ENCODE measurements around the gene DOCK3. TPM values are rescaled to one million over a fixed set of nuclear protein-coding genes. Genes with fewer than 3 reads are reported as not detected.

Gene DOCK3
- total and polyA plus RNA-seq, 10 of the 15 experiments (the other 5 are each of a cell fraction or from before 2014, with no cell fraction given) = 0.02 to 0.52 (median 0.04) TPM; not detected in 5

- Histone ChIP-seq H3K9me3 (replicated peaks; ENCODE audit: control insufficient read depth, insufficient read depth, low read length) (no peaks in the 10 kb centered on the region), H3K9ac (ENCODE audit: control insufficient read depth, insufficient read depth, low read length) (no peak overlapping the region), H3K27me3 (replicated peaks in 1 of 2; ENCODE audit: control insufficient read depth in 2 of 2, insufficient read depth in 2 of 2, low read length in 1 of 2) (no peaks in the 10 kb centered on the region), H3K4me2 (ENCODE audit: control insufficient read depth, insufficient read depth) (peak overlapping the region; percentile 50; the same call in 1 of the 2 replicates), H2AFZ (ENCODE audit: control insufficient read depth, low read depth, low read length) (no peak overlapping the region), H3K27ac (ENCODE audit: control insufficient read depth, insufficient read depth) (no peak overlapping the region), H4K20me1 (ENCODE audit: control insufficient read depth, insufficient read depth) (peaks cover 11% of the 10 kb centered on the region; the same call in 1 of the 2 replicates), H3K36me3 (ENCODE audit: control insufficient read depth in 2 of 2, insufficient read depth in 2 of 2, low read length in 1 of 2) (peaks cover 18 to 41% of the 10 kb centered on the region in 2 experiments), H3K4me3 (no peak overlapping the region), H3K4me1 (ENCODE audit: control insufficient read depth, insufficient read depth, low read length) (peaks cover 17% of the 10 kb centered on the region), H3K79me2 (ENCODE audit: control insufficient read depth, insufficient read depth, low read length) (peaks cover 38% of the 10 kb centered on the region)
- BruUV-seq (replicated peaks) = TSS peak; percentile 49
- no peak for FAIRE-seq
- TF ChIP-seq POLR2A (IDR thresholded peaks at IDR 0.05; ENCODE audit: low read depth, low read length) (peak; percentile 72; the same call in 1 of the 2 replicates), TBL1XR1 (IDR thresholded peaks at IDR 0.05; ENCODE audit: low read depth, low read length) (no peak)
- ATAC-seq = no peak
- intact Hi-C loops (cut with micrococcal nuclease; ENCODE audit: unreplicated experiment) (loop anchor here (5.0 kb wide), 2 partner anchors 103 to 403 kb away; no protein-coding TSS in a partner anchor), in situ Hi-C loops (cut with MboI) (loop anchor here (10.0 kb wide), 1 partner anchor 1060 kb away; no protein-coding TSS in a partner anchor)
- POLR2A ChIA-PET = no interaction called here
- RAD21 ChIA-PET (ENCODE audit: unreplicated experiment) = no interaction called here
- SMC1A ChIA-PET (ENCODE audit: uncharacterized antibody, unreplicated experiment) = interaction anchor here (1.0 kb wide), 1 partner anchor 11 kb away, joined by 4 read pairs; no protein-coding TSS in a partner anchor
- CTCF ChIA-PET = no interaction called here
- DNase-seq (ENCODE audit: low read depth, low spot score) = no peak
- WGBS (ENCODE audit: insufficient coverage, insufficient replicate concordance, low lambda C conversion rate, missing lambda C conversion rate) = 76% methylated on average over 5 of the region's 5 CpGs
These were observed 719.8 kb downstream of the DOCK3 start for GRCh38 chr3:51394541-51394940.

GRCh38 chr3:51395493-51396213 is 720.9 kb downstream of the DOCK3 start:
- Histone ChIP-seq H3K27ac (ENCODE audit: control insufficient read depth, insufficient read depth) (no peak overlapping the region), H2AFZ (ENCODE audit: control insufficient read depth, low read depth, low read length) (no peak overlapping the region), H3K79me2 (ENCODE audit: control insufficient read depth, insufficient read depth, low read length) (peaks cover 38% of the 10 kb centered on the region), H3K4me1 (ENCODE audit: control insufficient read depth, insufficient read depth, low read length) (peaks cover 12% of the 10 kb centered on the region), H3K27me3 (replicated peaks in 1 of 2; ENCODE audit: control insufficient read depth in 2 of 2, insufficient read depth in 2 of 2, low read length in 1 of 2) (no peaks in the 10 kb centered on the region), H3K4me2 (ENCODE audit: control insufficient read depth, insufficient read depth) (no peak overlapping the region), H3K36me3 (ENCODE audit: control insufficient read depth in 2 of 2, insufficient read depth in 2 of 2, low read length in 1 of 2) (peaks cover 18 to 46% of the 10 kb centered on the region in 2 experiments), H3K9ac (ENCODE audit: control insufficient read depth, insufficient read depth, low read length) (no peak overlapping the region), H3K9me3 (replicated peaks; ENCODE audit: control insufficient read depth, insufficient read depth, low read length) (no peaks in the 10 kb centered on the region), H4K20me1 (ENCODE audit: control insufficient read depth, insufficient read depth) (peaks cover 11% of the 10 kb centered on the region; the same call in 1 of the 2 replicates), H3K4me3 (no peak overlapping the region)
- intact Hi-C loops (cut with micrococcal nuclease; ENCODE audit: unreplicated experiment) (no loop called here), in situ Hi-C loops (cut with MboI) (loop anchor here (10.0 kb wide), 1 partner anchor 1061 kb away; no protein-coding TSS in a partner anchor)
- ChIA-PET CTCF (no interaction called here), RAD21 (ENCODE audit: unreplicated experiment) (no interaction called here), POLR2A (no interaction called here), SMC1A (ENCODE audit: uncharacterized antibody, unreplicated experiment) (no interaction called here)
- ATAC-seq (no peak), DNase-seq (ENCODE audit: low read depth, low spot score) (no peak), FAIRE-seq (peak; percentile 31)
- BruUV-seq (replicated peaks) = no TSS peak
- TF ChIP-seq CHD1 (IDR thresholded peaks at IDR 0.05; ENCODE audit: low read depth, low read length) = no peak
- TF ChIP-seq EP300 (IDR thresholded peaks at IDR 0.05; ENCODE audit: borderline replicate concordance in 1 of 2, control insufficient read depth in 1 of 2, low read depth in 2 of 2, low read length in 2 of 2) = no peak
- peak; percentile 27; the same call in 1 of the 2 replicates for TF ChIP-seq ZBED1 (IDR thresholded peaks at IDR 0.05; ENCODE audit: borderline replicate concordance)
- 0 out of 2 replicates have a peak, but pooled peaks have one; percentile 13 for TF ChIP-seq PML (IDR thresholded peaks at IDR 0.05; ENCODE audit: low read length)
- 0 out of 2 replicates have a peak, but pooled peaks have one; percentile 15 for TF ChIP-seq CBX5 (IDR thresholded peaks at IDR 0.05; ENCODE audit: low read depth)
- 76% methylated on average over 12 of the region's 12 CpGs for WGBS (ENCODE audit: insufficient coverage, insufficient replicate concordance, low lambda C conversion rate, missing lambda C conversion rate)
